ENCODE data around the gene FAM180A.
A peak's percentile ranks its signal among the peaks of the same experiment; 100 is the strongest.
"Not testable (repeated sequence)": the region's sequence is repeated elsewhere in the genome, so short reads cannot be mapped to it uniquely, and the experiment has no call there.

The FAM180A gene

DNA sequence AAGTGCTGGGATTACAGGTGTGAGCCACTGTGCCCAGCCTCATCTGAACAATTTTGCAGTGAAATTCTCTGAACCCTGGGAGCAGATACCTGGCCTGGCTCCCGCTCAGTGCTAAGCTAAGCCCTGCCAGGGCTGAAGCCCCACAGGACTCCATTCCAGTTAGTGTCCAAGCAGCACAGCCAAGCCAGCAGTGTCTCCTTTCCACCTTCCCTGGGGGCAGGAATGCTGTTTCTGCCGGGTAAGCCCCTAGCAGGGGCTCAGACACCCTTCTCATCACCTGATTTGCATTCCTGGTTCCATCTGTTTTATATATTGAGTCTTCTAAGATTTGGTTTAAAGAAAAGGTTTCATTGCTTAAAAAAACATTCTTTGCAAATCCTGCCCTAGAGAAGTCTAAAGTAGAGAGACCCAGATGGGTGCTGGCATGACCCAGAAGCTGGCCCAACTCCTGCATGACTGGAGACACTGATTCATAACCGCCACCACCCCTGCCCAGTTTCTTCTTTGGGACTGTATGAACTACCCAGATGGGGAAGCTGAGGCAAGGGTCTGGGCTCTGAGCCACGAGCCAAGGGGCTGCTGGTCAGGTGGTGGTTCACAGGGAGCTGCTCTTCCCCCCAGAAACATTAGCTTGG lies 34.7 kb downstream of the FAM180A start:
- DNase-seq (ENCODE audit: low spot score): peak; percentile 21

DNA sequence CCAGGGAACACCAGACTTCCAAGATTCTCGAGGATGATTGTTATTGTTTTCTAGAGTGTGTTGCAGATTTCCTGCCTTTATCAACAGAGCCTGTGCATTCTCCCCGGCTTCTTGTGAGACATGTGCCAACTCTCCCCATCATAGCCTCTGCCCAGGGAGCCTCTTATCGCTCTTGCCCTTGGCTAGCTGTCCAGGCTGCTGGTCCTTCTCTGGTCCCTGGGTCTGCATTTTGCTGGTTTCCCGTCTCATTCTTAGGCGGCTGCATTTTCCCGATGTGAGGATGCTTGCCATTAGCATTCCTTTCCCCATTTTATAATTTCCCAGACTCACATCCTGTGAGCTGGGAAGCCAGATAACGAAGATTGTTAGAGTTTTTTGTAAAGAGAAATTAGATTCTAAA lies 35.8 kb downstream of the FAM180A start:
- no peak for DNase-seq (ENCODE audit: low spot score)

DNA sequence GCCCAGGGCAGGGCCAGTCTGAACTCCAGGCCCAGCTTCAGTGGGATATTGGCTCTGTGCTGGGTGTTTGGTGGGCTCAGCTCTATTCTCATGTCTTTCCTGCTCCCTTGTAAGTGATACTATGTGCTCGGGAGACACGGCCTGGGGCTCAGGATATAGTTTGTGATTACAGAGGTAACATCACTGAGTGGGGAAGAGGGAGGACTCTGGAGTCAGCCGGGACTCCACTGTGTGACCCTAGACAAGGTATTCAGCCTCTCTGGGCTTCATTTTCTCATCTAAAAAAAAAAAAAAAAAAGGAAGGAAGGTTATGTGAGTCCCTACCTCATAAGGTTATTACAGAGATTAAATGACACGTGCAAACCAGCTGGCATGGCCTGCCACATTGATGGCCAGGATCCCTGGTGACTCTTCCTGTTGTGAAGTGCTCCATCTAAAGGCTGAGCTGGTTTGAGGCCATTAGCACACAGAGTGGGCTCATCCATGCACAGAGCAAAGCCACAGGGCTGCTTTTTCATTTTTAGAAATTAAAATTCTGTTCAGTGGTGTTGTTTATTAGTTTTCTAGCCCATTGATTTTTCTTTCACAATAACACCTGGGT lies 36.3 kb downstream of the FAM180A start:
- DNase-seq (ENCODE audit: low spot score): no peak

DNA sequence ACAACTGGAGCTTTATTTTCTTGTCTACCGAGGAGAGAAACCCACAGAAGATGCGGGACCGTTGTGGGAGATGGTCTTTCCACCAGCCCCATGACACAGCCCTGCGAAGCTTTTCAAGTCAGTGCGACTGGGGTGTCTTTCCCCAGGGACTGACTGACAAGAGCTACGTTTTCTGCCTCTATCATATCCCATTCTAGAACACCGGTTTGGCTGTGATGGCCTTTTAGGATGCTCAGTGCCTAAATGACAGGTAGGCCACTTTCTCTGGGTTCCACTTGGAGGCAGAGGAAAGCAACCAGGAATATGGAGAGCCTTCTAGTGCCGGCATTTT lies 37.5 kb downstream of the FAM180A start:
- no peak for DNase-seq (ENCODE audit: low spot score)

DNA sequence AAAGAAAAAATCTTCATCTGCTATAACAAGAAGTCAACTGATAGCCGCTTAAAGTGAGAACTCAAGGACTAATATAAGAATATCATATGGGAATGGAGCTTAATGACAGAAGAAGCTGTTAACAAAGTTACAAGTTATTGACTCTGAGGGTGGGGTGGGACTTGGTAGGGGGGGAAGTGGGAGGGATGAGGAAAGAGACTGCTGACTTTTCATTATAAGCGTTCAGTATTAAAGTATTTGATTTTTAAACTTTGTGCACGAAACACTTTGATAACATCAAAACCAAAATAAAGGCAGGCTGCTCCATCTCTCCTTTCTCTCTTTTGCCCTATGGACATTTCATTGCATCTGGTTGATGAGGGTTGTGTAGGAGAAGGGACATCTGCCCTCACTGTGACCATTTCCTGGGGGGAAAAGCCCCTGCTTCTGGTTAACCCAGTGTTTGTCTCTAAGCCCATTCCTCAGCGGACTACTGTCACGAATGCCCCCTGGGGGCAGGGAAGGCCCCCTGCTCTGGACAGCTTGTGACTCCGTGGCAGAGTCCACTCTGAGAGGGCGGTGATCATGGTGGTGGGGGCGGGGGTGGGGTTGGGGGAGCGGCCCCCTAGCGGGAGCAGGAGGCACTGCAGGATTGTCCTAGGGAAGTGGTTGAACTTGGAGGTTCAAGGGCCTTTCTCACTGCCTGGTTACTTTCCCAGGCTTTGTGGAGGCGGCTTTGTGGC lies 38.0 kb downstream of the FAM180A start:
- no peak for DNase-seq (ENCODE audit: low spot score)

DNA sequence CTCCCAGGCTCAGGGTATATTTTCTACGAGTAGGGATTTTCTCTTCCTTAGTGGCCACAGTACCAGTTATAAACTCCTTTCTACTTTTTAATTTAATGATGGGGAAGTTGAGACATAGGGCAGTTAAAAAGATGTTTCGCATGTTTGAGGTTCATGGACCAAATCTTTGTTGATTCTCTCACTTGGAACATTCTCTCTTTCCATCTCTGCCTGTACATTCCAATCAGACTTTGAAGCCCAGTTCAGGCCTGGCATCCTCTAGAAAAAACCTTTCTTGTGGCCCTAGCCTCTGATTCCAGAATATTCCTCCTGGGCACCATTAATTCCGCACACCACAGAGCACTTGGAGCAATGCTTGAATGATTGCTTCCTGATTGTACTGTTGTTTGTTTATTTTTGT lies 39.1 kb downstream of the FAM180A start:
- DNase-seq (ENCODE audit: low spot score): peak; percentile 41

DNA sequence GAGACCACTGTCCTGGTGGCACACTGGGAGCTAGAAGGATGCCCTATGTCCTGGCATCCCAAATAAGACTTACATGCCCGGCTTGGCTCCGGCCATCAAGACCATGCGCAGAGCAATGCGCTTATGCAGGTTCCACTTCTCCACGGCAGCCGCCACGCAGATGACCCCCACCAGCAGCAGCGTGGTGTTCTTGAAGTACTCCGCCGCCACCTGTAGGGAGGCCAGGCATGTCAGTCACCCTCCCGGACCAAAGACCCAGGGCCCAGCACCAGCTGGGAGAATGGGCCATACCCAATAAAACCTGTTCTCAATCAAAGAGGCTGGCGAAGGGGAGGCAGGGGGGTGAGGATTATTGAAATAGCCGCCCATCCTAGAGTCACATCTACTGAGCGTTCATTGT lies 40.6 kb downstream of the FAM180A start:
- no peak for DNase-seq (ENCODE audit: low spot score)

DNA sequence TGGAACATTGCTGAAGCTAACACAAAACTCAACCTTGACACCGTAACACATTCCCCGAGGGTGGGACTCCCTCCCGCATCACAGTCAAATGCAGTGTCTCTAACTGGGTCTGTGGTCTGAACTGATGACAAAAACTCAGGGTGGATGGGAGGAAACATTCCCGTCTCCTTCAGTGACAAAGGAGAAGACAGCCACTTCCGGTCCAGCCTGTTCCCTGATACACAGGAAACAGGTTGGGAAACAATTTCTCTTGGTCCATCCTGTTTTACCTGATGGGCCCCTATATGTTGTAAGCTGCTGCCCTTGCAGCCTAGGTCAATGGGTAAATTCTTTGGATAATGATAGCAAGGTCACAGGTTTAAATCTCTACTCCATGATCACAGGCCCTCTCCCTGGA lies 41.0 kb downstream of the FAM180A start:
- DNase-seq (ENCODE audit: low spot score): no peak

DNA sequence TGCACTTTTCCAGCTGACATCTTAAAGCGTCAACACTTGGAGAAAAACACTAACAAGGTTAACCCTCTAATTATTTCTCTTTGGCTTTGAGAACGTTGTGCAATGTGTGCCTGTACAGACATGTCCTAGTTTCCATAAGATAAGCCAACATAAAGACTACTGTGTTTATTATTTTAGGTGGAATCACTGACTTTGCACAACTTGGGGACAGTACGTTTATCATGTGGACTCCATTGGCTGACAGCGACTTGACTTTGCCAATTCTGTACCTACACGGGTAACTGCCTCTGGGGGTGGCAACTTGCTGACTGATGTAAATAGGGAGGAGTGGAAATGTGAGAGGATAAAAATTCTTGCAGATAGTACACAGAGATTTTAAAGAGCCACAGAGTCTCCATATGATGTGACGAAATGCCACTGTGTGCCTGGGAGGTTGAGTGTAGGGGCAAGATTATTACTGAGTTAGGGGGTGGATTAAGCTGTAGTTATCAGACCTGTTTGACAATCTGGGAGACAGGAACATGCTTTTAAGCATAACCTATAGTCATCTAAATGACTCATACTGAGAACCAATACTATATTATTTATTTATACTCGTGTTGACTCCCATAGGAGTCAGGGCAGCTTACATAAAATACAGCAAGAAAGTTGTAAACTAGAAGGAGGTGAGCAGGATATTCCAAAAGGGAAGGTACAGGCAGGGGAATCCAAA lies 41.6 kb downstream of the FAM180A start:
- DNase-seq (ENCODE audit: low spot score): no peak

DNA sequence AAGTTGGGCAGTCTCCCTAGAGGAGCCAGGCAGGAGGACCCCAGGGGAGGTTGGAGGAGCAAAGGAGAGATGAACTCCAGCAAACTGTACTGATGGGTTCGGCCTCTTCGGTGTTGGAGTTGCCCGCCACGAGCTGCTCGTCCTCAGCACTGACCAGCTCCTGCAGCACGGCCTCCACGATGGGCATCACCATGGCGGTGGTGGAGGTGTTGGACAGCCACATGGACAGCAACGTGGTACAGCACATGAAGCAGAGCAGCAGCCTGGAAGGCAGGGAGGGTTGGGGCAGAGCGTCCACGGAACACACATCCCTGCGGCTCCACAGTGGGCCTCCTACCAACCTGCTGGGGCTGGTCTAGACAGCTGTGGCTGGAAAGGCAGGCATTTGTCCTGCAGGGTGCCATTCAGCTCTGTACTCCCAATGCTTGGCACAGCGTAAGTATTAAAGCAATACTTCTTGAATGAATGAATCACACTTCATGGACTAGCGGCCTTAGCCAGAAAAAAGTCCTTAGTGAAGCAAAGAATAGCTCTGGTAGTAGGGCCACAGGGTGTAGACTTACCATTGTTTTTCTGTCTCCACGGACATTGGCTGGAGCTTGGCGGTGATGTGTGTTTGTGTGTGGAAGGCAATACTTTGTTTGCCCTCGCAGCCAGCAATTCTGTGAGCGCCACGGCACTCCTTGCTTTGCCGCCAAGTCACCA lies 42.4 kb downstream of the FAM180A start:
- no peak for DNase-seq (ENCODE audit: low spot score)

DNA sequence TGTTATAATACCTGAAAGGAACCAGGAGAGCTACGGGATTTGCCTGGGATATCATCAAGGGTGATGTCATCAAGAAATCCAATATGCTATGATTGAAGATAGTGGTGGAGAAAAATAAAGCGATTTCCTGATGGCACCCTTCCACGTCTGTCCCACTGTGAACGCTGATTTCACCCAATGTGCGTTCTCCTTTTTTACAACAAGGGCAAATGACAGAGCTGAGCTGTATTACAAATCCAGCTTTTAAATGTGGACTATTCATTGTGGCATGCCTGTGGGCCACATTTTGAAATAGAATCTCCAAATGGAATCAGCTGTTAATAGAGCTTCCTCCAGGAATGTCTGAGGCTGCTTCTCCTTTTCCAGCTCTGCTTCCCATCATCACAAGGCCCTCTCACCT lies 43.9 kb downstream of the FAM180A start:
- no peak for DNase-seq (ENCODE audit: low spot score)

DNA sequence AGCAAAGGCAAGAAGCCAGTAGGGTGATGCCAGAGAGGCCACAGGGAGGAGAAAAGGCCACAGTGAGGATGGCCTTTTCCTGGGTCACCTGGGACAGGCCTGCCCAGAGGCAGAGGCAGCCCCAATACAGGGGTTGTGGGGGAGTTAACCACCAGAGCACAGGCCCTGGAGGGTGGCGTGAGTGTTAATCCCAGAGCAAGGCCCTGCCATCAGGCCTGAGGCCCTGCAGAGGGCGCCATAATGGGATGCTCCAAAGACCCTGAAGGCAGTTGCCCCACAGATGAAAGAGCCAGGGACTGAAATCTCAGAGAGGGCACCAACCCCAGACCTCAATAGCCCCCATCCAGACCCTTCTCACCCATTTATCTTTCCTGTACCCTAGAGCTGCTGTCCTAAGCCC lies 44.5 kb downstream of the FAM180A start:
- DNase-seq (ENCODE audit: low spot score): no peak

DNA sequence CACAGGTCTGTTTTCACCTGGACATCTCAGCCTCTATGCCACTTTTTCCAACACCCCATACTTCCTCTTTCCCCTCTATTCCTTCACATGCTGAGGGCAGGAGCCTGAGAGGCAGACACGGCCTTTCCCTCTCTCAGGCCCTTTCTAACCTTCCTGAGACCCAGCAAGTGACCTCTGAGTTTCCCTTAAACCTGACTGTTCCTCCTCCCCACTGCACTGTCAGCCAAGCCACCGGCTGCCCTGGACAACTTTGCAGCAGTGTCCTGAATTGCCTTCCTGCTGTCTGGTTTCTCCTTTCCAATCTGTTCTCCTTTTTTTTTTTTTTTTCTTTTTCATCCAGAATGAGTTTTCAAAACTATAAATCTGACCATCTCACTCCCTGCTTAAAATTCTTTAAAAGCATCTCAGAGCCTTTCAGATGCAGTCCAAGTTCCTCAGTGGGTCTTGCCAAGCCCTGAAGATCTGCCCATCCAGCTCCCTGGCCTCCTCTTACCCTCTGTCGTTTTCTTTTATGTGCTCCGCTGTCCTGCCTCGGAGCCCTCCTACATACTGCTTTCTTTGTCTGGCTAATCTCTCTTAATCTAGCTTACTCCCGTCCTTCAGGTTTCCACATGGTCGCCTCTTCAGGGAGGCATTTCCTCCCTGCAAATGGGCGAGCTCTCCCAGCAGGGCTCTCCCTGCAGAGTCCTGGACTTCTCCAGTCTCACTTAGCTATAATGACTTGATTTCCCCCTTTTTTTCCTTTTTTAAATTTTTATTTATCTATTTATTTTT lies 51.1 kb downstream of the FAM180A start:
- no peak for DNase-seq (ENCODE audit: low spot score)

DNA sequence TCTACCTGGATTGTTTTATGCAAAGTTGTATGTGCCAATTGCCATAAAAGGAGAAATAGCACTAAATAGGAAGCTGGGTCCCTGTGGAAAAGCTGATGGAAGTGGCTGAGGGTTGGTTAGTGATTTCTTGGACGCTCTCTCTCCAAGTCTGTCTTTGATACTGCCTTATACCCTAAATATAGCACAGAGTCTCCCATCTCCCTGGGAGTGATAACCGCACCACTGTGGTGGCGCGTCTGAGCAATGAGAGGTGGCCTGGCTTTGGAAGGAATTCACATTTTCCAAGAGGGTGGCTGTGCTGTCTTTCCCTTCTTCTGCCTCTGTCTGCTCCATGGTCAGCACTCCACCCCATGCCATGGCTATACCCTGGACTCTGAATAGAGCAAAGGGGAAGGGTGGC lies 55.1 kb downstream of the FAM180A start:
- no peak for DNase-seq (ENCODE audit: low spot score)

DNA sequence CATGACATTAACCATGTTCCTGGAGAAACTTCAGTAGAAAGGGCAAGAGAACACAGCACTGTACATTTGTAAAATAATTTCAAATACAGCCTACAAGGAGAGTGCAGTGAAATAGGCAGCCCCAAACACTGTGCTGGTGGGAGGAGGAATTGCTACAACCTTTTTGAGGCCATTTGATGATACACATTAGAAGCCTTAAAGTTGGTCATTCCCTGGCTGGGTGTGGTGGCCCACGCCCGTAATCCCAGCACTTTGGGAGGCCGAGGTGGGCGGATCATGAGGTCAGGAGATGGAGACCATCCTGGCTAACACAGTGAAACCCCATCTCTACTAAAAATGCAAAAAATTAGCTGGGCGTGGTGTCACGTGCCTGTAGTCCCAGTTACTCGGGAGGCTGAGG lies 56.0 kb downstream of the FAM180A start:
- not testable (repeated sequence) for DNase-seq (ENCODE audit: low spot score)

DNA sequence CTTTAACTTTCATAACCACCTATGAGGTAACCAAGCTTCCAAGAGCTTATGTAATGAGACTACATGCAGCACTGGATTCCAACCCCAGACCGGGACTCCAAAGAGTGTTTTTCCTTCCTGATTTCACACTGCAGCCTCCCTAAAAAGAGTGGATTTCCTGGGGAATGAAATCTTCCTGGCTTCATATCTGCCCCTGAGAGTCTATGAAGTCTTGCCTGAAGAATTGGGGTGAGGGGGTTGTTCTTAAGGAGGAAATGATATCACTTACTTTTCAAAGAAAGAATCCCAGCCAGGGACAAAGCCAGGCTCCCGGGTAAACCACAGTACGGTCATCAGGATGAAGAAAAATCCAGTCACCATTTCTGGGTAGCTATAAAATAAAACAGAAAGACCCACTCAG lies 56.6 kb downstream of the FAM180A start:
- DNase-seq (ENCODE audit: low spot score): no peak

DNA sequence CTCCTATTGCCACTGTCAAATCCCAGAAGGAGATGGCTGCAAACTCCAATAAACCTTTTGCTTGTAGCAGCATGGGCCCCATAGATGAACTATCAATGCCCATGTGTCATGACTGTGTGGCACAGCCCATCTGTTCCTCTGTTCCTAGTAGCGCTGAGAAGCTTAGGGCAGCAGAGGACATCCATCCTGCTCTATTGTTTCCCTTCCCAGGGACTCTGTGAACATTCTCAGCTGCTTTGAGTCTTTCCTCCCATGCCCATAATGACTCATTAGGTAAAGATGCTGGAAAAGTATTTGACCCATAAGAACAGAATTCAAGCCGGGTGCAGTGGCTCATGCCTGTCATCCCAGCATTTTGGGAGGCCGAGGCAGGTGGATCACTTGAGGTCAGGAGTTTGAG lies 58.0 kb downstream of the FAM180A start:
- peak; percentile 78 for DNase-seq (ENCODE audit: low spot score)

DNA sequence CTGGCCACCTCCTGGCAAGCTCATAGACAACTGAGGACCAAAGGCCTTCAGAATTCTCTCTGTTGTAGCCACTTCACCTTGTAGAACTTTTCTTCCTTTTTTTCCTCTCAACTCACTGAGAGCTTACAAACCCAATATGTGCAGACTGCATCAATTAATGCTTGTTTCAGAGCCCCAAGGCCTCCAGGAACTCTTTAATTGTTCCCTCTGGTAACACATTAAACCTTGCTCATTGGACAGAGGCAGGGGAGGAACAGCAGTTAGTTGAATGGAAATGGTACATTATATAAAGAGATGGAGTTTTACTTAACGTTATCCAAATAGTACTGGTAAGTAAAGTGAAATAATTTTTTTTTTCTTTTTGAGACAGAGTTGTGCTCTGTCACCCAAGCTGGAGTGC lies 61.1 kb downstream of the FAM180A start:
- no peak for DNase-seq (ENCODE audit: low spot score)

DNA sequence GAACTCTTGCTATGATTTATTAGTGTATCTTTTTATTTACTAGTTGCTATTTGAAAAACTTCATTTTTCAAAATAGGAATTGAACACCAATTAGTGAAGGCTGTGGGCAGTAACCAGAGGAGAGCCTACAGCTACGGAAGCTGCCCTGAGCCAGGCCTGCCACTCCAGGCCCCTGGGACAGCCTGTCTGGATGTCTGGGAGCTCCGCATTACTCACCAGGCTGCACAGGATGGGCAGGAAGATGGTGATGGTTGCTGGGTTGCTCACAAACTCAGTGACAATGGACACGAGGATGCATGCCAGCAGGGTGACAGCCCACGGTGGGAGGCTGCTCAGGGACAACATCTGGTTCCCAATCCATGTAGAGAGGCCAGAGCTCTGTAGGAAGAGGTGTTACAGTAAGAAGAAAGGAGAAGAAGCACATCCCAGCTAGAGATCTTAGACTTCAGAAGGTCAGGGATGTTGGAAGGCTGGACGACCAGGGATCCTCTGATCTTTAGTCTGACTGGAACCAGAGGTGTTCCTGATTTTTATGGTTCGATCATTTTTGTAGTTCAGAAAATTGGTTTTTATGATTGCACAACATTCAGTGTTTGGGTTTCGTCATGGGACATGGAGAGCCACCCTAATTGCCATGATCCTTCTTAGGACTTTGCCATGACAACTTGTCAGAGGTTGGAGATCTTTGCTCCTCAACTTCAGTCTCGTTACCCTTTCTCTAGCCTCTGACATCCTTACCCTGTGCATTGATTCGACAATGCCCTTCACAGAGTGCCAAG lies 63.1 kb downstream of the FAM180A start:
- peak; percentile 62 for DNase-seq (ENCODE audit: low spot score)

DNA sequence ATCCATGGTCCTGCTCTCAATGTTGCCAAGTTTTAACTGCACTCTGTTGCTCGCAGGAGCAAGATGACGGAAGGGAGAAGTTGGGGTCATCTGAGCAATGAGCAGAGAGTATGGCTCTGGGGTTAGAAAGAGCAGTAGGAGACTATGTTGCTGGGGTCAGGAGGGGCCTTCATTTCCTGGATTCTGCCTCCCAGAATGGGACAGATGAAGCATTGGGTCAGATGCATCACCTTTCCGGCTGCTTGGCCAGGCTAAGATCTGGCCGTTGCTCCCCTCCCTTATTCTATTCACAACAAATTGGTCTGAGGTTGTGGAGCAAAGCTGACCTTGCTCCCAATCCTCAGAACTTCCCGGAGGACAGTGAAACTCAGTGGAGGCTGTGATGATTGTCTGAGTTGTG lies 63.9 kb downstream of the FAM180A start:
- DNase-seq (ENCODE audit: low spot score): no peak

DNA sequence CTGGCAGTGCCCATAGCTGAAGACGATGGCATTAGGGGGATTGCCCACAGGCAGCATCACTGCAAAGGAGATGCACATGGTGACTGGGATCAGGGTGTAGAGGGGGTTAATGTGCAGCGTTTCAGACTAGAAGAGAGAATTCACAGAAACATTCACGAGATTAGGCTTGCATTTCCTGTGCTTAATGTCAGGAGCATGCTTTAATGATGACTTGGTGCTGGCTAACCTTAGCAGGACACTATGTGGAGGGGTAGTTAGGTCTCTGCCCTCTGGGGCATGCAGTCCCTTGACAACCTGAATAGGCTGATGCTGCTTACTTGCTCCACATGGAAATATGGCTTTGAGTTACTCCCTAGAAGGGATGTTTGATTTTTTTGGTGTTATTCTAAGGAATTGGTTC lies 64.5 kb downstream of the FAM180A start:
- peak; percentile 41 for DNase-seq (ENCODE audit: low spot score)

Data from AG08395 (cell line).